ENCODE results near the gene AHI1. TPM values are rescaled to one million over a fixed set of nuclear protein-coding genes. Genes with fewer than 3 reads are reported as not detected.

The AHI1 gene
- total RNA-seq, 1 experiment from 2014 or later: 4.7 TPM

GRCh38 chr6:135311446-135312200, 185.9 kb downstream of the AHI1 start:
- no peaks in the 10 kb centered on the region for H3K9me3 ChIP-seq
- H3K4me3 ChIP-seq: no peak overlapping the region
- no peak for DNase-seq
- H3K36me3 ChIP-seq: no peaks in the 10 kb centered on the region
- no peaks in the 10 kb centered on the region for H3K27me3 ChIP-seq

DNA sequence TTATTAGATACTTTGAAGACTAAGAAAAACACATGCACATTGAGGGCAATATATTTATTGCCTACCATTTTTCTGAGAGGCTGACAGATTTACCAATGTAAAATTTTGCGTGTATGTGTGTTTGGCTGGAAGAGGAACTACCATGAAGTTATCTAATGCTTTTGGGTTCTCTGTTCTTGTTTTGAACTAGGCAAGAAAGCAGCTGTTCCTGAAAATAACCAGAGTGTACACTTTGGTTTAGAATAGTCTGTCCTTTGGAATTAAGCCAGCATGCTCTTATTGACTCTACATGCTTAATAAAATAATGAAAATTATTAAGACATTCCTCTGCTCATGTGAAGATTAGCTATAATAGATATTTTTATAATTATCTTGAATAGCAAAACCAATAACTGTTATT, 187.2 kb downstream of the AHI1 start:
- Histone ChIP-seq H3K4me3 (no peak overlapping the region), H3K36me3 (no peaks in the 10 kb centered on the region), H3K27me3 (no peaks in the 10 kb centered on the region), H3K9me3 (no peaks in the 10 kb centered on the region)
- DNase-seq: no peak

DNA sequence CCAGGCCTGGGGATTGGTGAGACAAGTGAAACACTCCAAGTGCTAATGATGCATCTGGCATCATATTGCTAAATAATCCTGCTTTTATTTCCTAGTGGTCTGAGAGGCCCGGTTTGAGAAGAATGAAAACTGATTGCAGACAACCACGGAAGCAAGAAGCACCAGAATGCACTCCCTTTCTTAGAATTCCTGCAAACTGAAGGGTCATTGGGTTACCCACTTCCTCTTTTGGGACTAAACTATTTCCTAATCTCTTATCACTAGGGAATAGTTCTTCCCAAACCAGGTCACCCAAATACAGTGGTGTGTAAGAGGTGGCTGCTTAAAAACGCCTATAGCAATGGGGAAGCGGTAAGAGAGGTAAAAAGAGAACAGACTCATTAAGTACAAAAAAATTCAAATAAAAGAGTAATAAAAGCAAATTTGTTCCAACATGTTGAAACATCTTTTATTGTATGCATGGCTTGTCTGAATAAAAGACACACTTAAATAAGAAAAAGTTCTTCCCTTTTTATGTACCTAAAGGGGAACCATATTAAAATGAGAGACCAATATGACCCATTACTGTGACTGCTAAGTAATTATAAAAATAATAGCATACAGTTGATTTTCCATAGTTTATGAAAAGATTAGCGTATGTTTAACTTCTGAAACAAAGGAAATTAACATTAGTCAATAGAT, 190.7 kb downstream of the AHI1 start:
- DNase-seq: no peak
- Histone ChIP-seq H3K4me3 (no peak overlapping the region), H3K27me3 (no peaks in the 10 kb centered on the region), H3K9me3 (no peaks in the 10 kb centered on the region), H3K36me3 (no peaks in the 10 kb centered on the region)

- H3K27me3 ChIP-seq: no peaks in the 10 kb centered on the region
- H3K4me3 ChIP-seq: no peak overlapping the region
- no peaks in the 10 kb centered on the region for H3K9me3 ChIP-seq
- no peaks in the 10 kb centered on the region for H3K36me3 ChIP-seq
- no peak for DNase-seq
These were observed 191.4 kb downstream of the AHI1 start for GRCh38 chr6:135306166-135306565.

- Histone ChIP-seq H3K36me3 (no peaks in the 10 kb centered on the region), H3K4me3 (no peak overlapping the region), H3K27me3 (no peaks in the 10 kb centered on the region), H3K9me3 (no peaks in the 10 kb centered on the region)
- no peak for DNase-seq
These were observed 191.9 kb downstream of the AHI1 start for GRCh38 chr6:135305684-135306083.

GRCh38 chr6:135304883-135305282, 192.7 kb downstream of the AHI1 start:
- no peaks in the 10 kb centered on the region for H3K9me3 ChIP-seq
- H3K4me3 ChIP-seq: no peak overlapping the region
- DNase-seq: no peak
- H3K36me3 ChIP-seq: no peaks in the 10 kb centered on the region
- no peaks in the 10 kb centered on the region for H3K27me3 ChIP-seq

- no peaks in the 10 kb centered on the region; the same call in 1 of the 2 replicates for H3K36me3 ChIP-seq
These were observed 196.2 kb downstream of the AHI1 start for GRCh38 chr6:135301304-135301703.

DNA sequence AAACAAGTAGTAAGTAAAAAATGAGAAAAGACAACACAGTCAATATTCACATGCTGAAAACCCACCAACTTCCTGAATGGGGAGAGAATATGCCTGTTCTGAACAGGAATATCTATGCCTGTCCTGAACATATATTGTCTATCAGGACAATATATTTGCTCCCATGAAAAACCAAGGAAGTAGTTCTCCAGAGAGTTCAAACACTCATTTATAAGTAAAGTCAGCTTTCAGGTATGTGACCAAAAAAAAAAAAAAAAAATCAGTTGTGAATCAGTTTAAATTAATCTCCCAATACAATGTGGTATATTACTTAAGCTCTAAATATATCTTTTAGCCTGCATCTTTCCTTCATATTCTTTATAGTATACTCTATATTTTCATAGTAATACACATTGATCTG, 197.0 kb downstream of the AHI1 start:
- no peaks in the 10 kb centered on the region; the same call in 1 of the 2 replicates for H3K36me3 ChIP-seq
- H3K27me3 ChIP-seq: no peaks in the 10 kb centered on the region
- no peak for DNase-seq
- H3K9me3 ChIP-seq: no peaks in the 10 kb centered on the region
- no peak overlapping the region for H3K4me3 ChIP-seq

More at GRCh38 chr6:135301304-135301703, 196.2 kb downstream of the AHI1 start:
- no peak for DNase-seq
- H3K4me3 ChIP-seq: no peak overlapping the region
- no peaks in the 10 kb centered on the region for H3K27me3 ChIP-seq
- H3K9me3 ChIP-seq: no peaks in the 10 kb centered on the region

DNA sequence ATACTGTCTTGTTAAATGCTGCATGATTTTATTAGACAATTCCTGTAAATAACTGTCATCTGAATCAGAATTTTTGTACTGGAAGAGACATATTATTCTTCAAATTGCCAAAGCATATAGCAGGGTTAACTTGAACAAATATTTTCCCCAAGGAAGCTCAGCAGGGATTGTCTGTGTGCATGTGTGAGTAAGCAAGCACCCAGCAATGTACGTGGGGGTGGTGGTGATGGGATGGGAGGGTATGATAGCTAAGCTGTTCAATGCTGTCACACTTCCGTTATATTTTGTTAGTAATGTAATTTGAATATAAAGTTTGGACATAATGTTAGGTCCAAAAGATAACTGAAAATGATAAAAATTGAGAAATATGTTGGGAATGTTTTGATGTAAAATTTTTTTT, 198.3 kb downstream of the AHI1 start:
- DNase-seq: peak; percentile 10
- no peaks in the 10 kb centered on the region; the same call in 1 of the 2 replicates for H3K9me3 ChIP-seq

DNA sequence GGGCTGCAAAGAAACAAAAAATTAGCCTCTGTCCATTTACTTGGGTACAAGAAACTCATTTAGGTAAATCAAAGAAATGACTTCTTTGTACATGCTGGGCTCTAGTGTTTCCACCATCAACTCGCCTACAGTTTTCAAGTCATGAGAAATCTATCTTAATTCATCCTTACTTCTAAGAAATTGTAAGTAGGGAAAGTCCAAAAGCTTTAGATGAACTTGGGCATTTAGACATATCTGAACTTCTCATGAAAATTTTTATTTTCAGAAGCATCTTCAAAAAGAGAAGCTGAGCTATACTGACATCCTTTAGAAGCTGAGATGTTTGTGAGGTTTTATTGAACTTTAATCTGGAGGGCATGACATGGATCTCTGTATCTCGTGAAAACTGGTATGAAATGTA, 199.1 kb downstream of the AHI1 start:
- Histone ChIP-seq H3K9me3 (no peaks in the 10 kb centered on the region; the same call in 1 of the 2 replicates), H3K27me3 (no peaks in the 10 kb centered on the region), H3K36me3 (no peaks in the 10 kb centered on the region; the same call in 1 of the 2 replicates), H3K4me3 (no peak overlapping the region)
- no peak for DNase-seq

More for the DNA sequence above, 198.3 kb downstream of the AHI1 start:
- no peak overlapping the region for H3K4me3 ChIP-seq
- no peaks in the 10 kb centered on the region for H3K27me3 ChIP-seq
- no peaks in the 10 kb centered on the region; the same call in 1 of the 2 replicates for H3K36me3 ChIP-seq

DNA sequence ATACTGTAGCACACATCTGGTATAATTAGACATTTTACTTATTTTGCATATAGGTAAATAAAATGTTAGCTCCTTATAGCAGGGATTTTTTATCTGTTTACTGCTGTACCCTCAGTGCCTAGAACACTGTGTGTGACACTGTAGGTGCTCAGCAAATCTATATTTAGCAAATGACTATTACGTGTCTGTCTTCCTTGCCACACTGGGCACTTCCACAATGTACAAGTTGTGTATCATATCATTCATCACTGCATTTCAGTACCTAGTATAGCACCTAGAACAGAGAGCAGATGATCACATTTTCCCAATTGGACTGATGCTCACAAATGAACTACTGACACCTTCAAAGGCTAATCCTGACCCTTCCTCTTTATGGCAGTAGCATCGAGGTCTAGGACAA, 200.8 kb downstream of the AHI1 start:
- Histone ChIP-seq H3K36me3 (no peaks in the 10 kb centered on the region; the same call in none of the 2 replicates), H3K9me3 (no peaks in the 10 kb centered on the region; the same call in 1 of the 2 replicates), H3K4me3 (no peak overlapping the region), H3K27me3 (no peaks in the 10 kb centered on the region)
- no peak for DNase-seq

DNA sequence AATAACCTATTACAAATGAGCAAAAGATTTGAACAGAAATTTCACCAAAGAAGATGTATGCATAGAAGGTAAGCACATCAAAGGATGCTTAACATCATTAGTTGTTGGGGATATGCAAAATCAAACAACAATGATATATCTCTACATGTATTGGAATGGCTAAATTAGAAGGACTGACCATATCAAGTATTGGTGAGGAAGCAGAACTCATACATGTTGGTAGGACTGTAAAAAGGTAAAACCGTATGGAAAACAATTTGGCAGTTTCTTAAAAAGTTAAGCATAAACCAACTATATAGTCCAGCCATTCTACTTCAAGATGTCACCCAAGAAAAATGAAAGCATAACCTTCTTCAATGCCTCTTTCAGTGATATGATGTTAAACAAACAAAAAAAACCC, 202.5 kb downstream of the AHI1 start:
- Histone ChIP-seq H3K36me3 (peaks cover 3% of the 10 kb centered on the region), H3K4me3 (no peak overlapping the region), H3K27me3 (no peaks in the 10 kb centered on the region), H3K9me3 (no peaks in the 10 kb centered on the region; the same call in 1 of the 2 replicates)
- no peak for DNase-seq

DNA sequence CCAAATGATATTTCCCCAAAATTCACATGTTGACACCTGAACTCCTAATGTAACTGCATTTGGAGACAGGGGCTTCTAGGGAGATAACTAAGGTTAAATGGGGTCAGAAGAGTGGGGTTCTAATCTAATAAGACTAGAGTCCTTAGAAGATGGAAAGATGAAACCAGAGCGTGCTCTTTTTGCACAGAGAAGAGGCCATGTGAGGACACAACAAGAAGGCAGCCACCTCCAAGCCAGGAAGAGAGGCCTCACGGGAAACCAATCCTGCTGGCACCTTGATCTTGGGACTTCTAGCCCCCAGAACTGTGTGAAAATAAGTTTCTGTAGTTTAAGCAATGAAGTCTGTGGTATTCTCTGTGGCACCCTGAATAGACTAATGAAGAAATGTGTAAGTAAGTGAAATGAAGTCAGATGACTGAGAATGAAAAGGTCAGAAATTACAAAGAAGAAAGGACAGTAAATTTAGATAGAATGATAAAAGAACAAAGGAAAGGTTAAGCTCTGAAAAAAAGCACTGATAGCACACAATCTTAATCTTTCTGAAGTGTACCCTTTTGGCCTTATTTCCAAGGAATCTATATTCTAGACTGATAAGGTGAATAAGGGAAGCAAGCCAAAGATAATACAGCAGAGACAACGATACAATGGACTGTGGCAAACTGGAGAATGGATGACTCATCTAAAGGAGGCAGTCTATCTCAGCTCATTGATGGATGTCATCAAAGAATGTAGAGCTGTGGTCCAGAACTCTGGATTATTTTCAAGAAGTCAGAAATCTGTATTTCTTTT, 206.1 kb downstream of the AHI1 start:
- Histone ChIP-seq H3K4me3 (no peak overlapping the region), H3K27me3 (no peaks in the 10 kb centered on the region), H3K36me3 (peaks cover 3% of the 10 kb centered on the region), H3K9me3 (no peaks in the 10 kb centered on the region; the same call in 1 of the 2 replicates)
- no peak for DNase-seq

- Histone ChIP-seq H3K27me3 (no peaks in the 10 kb centered on the region), H3K36me3 (peaks cover 3% of the 10 kb centered on the region; the same call in 1 of the 2 replicates), H3K4me3 (no peak overlapping the region), H3K9me3 (no peaks in the 10 kb centered on the region)
- no peak for DNase-seq
These were observed 207.7 kb downstream of the AHI1 start for GRCh38 chr6:135289816-135290215.

DNA sequence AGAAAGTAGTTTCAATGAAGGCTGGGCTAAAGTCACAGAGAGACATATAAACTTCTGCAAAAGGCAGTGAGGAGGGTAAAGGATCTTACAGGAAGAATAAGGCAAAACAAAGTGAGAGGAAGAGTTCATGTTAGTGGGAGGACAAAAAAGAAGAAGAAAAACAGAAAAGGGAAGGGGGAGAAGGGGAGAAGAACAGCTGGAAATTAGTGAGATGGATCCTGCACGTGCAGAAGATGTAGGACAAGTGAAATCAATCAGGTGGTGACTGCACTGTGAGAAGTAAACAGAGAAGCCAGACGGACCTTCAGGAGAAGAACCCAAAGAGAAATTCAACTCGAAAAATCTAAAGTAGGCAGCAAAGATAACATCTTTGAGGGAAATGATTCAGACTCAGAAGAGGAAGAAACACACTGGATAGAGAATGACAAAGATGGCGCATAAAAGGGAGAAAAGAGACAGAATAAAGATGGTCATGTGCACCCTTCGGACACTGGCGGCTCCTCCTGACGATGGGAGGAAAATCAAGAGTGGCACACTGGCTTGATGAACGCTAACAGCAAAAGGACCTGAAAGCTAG, 210.5 kb downstream of the AHI1 start:
- no peak overlapping the region for H3K4me3 ChIP-seq
- no peak for DNase-seq
- H3K36me3 ChIP-seq: peaks cover 3% of the 10 kb centered on the region; the same call in 1 of the 2 replicates
- H3K27me3 ChIP-seq: no peaks in the 10 kb centered on the region
- no peaks in the 10 kb centered on the region for H3K9me3 ChIP-seq

DNA sequence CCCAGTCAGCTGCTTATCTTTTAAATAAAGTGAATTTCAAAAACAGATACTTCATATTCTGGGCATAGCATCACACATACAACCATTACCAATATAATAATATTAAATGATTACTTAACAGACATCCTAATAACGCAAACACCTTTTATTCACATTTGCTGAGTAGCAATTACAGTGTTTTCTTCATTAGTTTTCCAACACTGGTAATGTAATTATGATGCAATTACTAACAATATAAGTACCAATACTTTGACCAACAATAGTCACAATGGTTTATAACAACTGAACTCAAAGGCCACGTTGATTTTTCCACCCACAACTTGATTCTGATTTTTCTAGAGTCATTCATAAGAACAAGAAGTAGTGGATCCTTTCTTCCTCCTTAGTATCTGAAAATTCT, 212.4 kb downstream of the AHI1 start:
- DNase-seq: no peak

GRCh38 chr6:135283926-135284325, 213.6 kb downstream of the AHI1 start:
- no peak overlapping the region for H3K4me3 ChIP-seq
- no peak for DNase-seq
- no peaks in the 10 kb centered on the region; the same call in 1 of the 2 replicates for H3K36me3 ChIP-seq
- H3K9me3 ChIP-seq: no peaks in the 10 kb centered on the region
- H3K27me3 ChIP-seq: no peaks in the 10 kb centered on the region

More for the DNA sequence above, 212.4 kb downstream of the AHI1 start:
- H3K36me3 ChIP-seq: no peaks in the 10 kb centered on the region; the same call in 1 of the 2 replicates
- H3K27me3 ChIP-seq: no peaks in the 10 kb centered on the region
- no peaks in the 10 kb centered on the region for H3K9me3 ChIP-seq
- H3K4me3 ChIP-seq: no peak overlapping the region

Measured in MG63 (cell line).